ENCODE data around the gene CXCL16. TPM values are rescaled to one million over a fixed set of nuclear protein-coding genes. Genes with fewer than 3 reads are reported as not detected.
"Not testable (repeated sequence)": the region's sequence is repeated elsewhere in the genome, so short reads cannot be mapped to it uniquely, and the experiment has no call there.

The CXCL16 gene
- total RNA-seq, 1 donor from 2014 or later, result 3.6 TPM

GRCh38 chr17:4725646-4726310 is 13.9 kb downstream of the CXCL16 start:
- DNase-seq (ENCODE audit: low spot score), result no peak
- intact Hi-C loops (cut with DNase I), result no loop called here

GRCh38 chr17:4724650-4725049 is 15.1 kb downstream of the CXCL16 start:
- DNase-seq (ENCODE audit: low spot score), result no peak
- intact Hi-C loops (cut with DNase I), result no loop called here

GRCh38 chr17:4722678-4723240 is 17.0 kb downstream of the CXCL16 start:
- no peak for DNase-seq (ENCODE audit: low spot score)

GRCh38 chr17:4721203-4722135 is 18.3 kb downstream of the CXCL16 start:
- intact Hi-C loops (cut with DNase I), result no loop called here
- DNase-seq (ENCODE audit: low spot score), result no peak

More at GRCh38 chr17:4722678-4723240, 17.0 kb downstream of the CXCL16 start:
- intact Hi-C loops (cut with DNase I), result no loop called here

- no peak for DNase-seq (ENCODE audit: low spot score)
- intact Hi-C loops (cut with DNase I), result no loop called here
These were observed 18.9 kb downstream of the CXCL16 start for GRCh38 chr17:4720787-4721186.

- intact Hi-C loops (cut with DNase I), result no loop called here
- no peak for DNase-seq (ENCODE audit: low spot score)
These were observed 20.0 kb downstream of the CXCL16 start for GRCh38 chr17:4719684-4720221.

- intact Hi-C loops (cut with DNase I), result no loop called here
- DNase-seq (ENCODE audit: low spot score), result no peak
These were observed 20.6 kb downstream of the CXCL16 start for GRCh38 chr17:4719146-4719545.

- intact Hi-C loops (cut with DNase I), result no loop called here
- no peak for DNase-seq (ENCODE audit: low spot score)
These were observed 21.5 kb downstream of the CXCL16 start for GRCh38 chr17:4718276-4718675.

GRCh38 chr17:4717791-4718190 is 21.9 kb downstream of the CXCL16 start:
- intact Hi-C loops (cut with DNase I), result no loop called here
- DNase-seq (ENCODE audit: low spot score), result peak; percentile 88

- intact Hi-C loops (cut with DNase I), result no loop called here
- DNase-seq (ENCODE audit: low spot score), result no peak
These were observed 23.6 kb downstream of the CXCL16 start for GRCh38 chr17:4716081-4716480.

- DNase-seq (ENCODE audit: low spot score), result no peak
These were observed 24.5 kb downstream of the CXCL16 start for GRCh38 chr17:4715063-4715744.

GRCh38 chr17:4714340-4715062 is 25.2 kb downstream of the CXCL16 start:
- intact Hi-C loops (cut with DNase I), result loop anchor here (5.0 kb wide), 2 partner anchors 73 to 188 kb away; partner anchors contain the start of genes CHRNE, GLTPD2 and VMO1
- DNase-seq (ENCODE audit: low spot score), result not testable (repeated sequence)

More at GRCh38 chr17:4715063-4715744, 24.5 kb downstream of the CXCL16 start:
- intact Hi-C loops (cut with DNase I), result no loop called here

- intact Hi-C loops (cut with DNase I), result loop anchor here (5.0 kb wide), 2 partner anchors 75 to 190 kb away; partner anchors contain the start of genes CHRNE, GLTPD2 and VMO1
- no peak for DNase-seq (ENCODE audit: low spot score)
These were observed 27.2 kb downstream of the CXCL16 start for GRCh38 chr17:4712526-4712925.

- no peak for DNase-seq (ENCODE audit: low spot score)
- intact Hi-C loops (cut with DNase I), result loop anchor here (5.0 kb wide), 2 partner anchors 76 to 191 kb away; partner anchors contain the start of genes CHRNE, GLTPD2 and VMO1
These were observed 28.0 kb downstream of the CXCL16 start for GRCh38 chr17:4711661-4712181.

GRCh38 chr17:4710693-4711634 is 28.8 kb downstream of the CXCL16 start:
- intact Hi-C loops (cut with DNase I), result loop anchor here (1.0 to 5.0 kb wide), 3 partner anchors 20 to 191 kb away; partner anchors contain the start of genes CHRNE, GLTPD2, MED11 and VMO1
- DNase-seq (ENCODE audit: low spot score), result peak; percentile 84

- intact Hi-C loops (cut with DNase I), result loop anchor here (1.0 to 5.0 kb wide), 3 partner anchors 21 to 192 kb away; partner anchors contain the start of genes CHRNE, GLTPD2, MED11 and VMO1
- peak; percentile 100 for DNase-seq (ENCODE audit: low spot score)
These were observed 29.7 kb downstream of the CXCL16 start, which contains the start of gene ARRB2 for GRCh38 chr17:4709794-4710692. TSS of gene ARRB2 (plus strand) at chr17:4710632. CDS start at chr17:4710722, 90 bp downstream.

Data from cardiac septum (tissue), 1 donor.